ENCODE results near the gene PELI2. TPM values are rescaled to one million over a fixed set of nuclear protein-coding genes. Genes with fewer than 3 reads are reported as not detected.
"Not testable (repeated sequence)": the region's sequence is repeated elsewhere in the genome, so short reads cannot be mapped to it uniquely, and the experiment has no call there.

The PELI2 gene
- total RNA-seq, 2 experiments from 2014 or later: 2.1 to 2.5 TPM

GRCh38 chr14:56166579-56166978 is 48.4 kb downstream of the PELI2 start:
- H3K9me3 Mint-ChIP-seq: peaks cover 47% of the 10 kb centered on the region
- H3K27me3 Mint-ChIP-seq, H3K27ac Mint-ChIP-seq, H3K4me1 Mint-ChIP-seq, H3K4me3 Mint-ChIP-seq, DNase-seq: not testable (repeated sequence)
- H3K36me3 Mint-ChIP-seq: peaks cover 20% of the 10 kb centered on the region

GRCh38 chr14:56168007-56168616 is 49.9 kb downstream of the PELI2 start:
- Mint-ChIP-seq H3K4me3 (no peak overlapping the region), H3K27ac (no peak overlapping the region), H3K36me3 (peaks cover 16% of the 10 kb centered on the region), H3K9me3 (peaks cover 40% of the 10 kb centered on the region), H3K4me1 (peaks cover 18% of the 10 kb centered on the region), H3K27me3 (no peaks in the 10 kb centered on the region)
- DNase-seq: no peak

DNA sequence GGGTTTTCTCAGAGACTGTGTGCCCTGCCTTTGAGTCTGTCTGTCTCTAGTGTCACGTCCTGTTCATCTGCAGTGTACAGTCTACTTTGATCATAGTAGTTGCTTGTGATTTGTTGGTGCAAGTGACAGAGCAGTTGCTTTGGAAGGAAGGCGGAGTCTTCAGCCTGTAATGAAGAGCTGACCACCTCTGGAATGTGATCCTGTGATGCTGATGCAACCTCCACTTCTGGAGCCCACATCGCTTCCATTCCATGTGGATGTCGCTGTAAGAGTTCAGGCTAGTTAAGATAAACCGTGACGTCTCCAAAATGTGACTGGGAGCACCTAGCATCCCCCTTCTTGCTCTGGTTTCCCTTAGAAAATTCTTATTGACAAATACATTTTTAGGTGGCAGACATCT is 51.8 kb downstream of the PELI2 start:
- H3K9me3 Mint-ChIP-seq: peaks cover 22% of the 10 kb centered on the region
- no peak for DNase-seq
- H3K4me1 Mint-ChIP-seq: peaks cover 26% of the 10 kb centered on the region
- no peaks in the 10 kb centered on the region for H3K27me3 Mint-ChIP-seq
- peaks cover 12% of the 10 kb centered on the region for H3K36me3 Mint-ChIP-seq
- no peak overlapping the region for H3K4me3 Mint-ChIP-seq
- no peak overlapping the region for H3K27ac Mint-ChIP-seq

- Mint-ChIP-seq H3K9me3 (peaks cover 14% of the 10 kb centered on the region), H3K36me3 (peaks cover 10% of the 10 kb centered on the region), H3K27ac (no peak overlapping the region), H3K4me1 (peaks cover 26% of the 10 kb centered on the region), H3K27me3 (no peaks in the 10 kb centered on the region), H3K4me3 (no peak overlapping the region)
- DNase-seq: no peak
These were observed 52.7 kb downstream of the PELI2 start for GRCh38 chr14:56170877-56171422.

DNA sequence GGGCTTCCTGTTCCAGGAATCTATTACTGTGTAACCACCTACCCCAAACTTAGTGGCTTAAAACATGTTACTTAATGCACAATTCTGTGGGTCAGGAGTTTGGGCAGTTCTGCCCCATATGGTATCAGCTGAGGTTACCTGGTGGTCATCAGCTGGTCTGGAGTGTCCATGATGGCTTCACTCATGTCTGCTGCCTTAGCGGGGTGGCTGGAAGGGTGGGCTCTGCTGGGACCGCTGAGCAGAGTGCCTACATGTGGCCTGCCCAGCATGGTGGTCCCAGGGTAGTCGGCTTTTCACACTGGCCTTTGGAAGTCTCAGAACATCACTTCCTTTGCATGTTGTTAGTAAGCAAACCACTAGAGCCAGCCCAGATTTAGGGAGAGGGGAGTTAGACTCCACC is 53.9 kb downstream of the PELI2 start:
- H3K27me3 Mint-ChIP-seq: no peaks in the 10 kb centered on the region
- peak overlapping the region; percentile 69 for H3K27ac Mint-ChIP-seq
- H3K9me3 Mint-ChIP-seq: peaks cover 8% of the 10 kb centered on the region
- no peak overlapping the region for H3K4me3 Mint-ChIP-seq
- H3K36me3 Mint-ChIP-seq: peaks cover 6% of the 10 kb centered on the region
- DNase-seq: no peak
- H3K4me1 Mint-ChIP-seq: peaks cover 26% of the 10 kb centered on the region

- DNase-seq: no peak
- peaks cover 3% of the 10 kb centered on the region for H3K9me3 Mint-ChIP-seq
- no peaks in the 10 kb centered on the region for H3K27me3 Mint-ChIP-seq
- H3K4me3 Mint-ChIP-seq: peak overlapping the region; percentile 18
- H3K27ac Mint-ChIP-seq: peak overlapping the region; percentile 69
- peaks cover 26% of the 10 kb centered on the region for H3K4me1 Mint-ChIP-seq
- peaks cover 1% of the 10 kb centered on the region for H3K36me3 Mint-ChIP-seq
These were observed 54.4 kb downstream of the PELI2 start for GRCh38 chr14:56172571-56172971.

DNA sequence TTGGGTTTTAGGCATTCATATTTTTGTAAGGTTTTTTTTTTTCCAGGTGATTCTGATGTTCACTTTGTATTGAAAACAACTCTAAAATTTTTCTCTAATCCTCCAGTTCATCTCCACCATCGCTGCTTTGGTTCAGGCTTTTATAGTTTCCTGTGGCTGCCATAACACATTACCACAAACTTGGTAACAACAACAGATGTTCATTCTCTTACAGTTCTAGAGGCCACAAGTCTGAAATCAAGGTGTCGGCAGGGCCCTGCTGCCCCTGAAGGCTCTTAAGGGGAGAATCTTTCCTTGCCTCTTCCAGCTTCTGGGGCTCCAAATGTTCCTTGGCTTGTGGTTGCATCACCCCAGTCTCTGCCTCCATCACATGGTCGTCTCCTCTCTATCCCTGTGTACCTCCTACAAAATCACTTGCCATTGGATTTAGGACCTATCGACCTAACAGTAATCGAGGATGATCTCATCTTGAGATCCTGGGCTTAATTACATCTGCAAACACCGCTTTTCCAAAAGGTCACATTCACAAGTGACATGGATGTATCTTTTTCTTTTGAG is 55.2 kb downstream of the PELI2 start:
- Mint-ChIP-seq H3K9me3 (peaks cover 1% of the 10 kb centered on the region), H3K4me1 (peaks cover 26% of the 10 kb centered on the region), H3K4me3 (no peak overlapping the region), H3K27ac (peak overlapping the region; percentile 49), H3K36me3 (no peaks in the 10 kb centered on the region), H3K27me3 (no peaks in the 10 kb centered on the region)
- no peak for DNase-seq

DNA sequence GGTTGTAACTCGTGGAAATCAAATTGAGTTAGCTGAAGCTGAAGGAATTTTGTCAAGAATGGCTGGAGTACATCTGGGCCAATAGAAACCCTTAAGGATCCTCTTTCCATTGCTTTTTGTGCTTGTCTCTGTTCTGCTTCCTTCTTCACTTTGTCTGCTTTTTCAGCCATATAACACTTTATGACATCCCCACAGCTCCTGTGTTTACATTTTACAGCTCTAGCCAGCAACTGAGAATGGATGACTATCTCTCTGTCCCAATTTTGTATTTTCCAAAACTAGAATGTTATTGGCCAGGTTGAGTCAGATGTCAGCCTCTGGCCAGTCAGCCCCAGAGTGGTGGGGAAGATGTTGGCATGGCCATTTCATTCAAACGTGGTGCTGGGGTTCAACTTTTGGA is 57.6 kb downstream of the PELI2 start:
- H3K27ac Mint-ChIP-seq: no peak overlapping the region

GRCh38 chr14:56176530-56176929 is 58.3 kb downstream of the PELI2 start:
- no peak for DNase-seq
- Mint-ChIP-seq H3K4me1 (peaks cover 20% of the 10 kb centered on the region), H3K27ac (no peak overlapping the region), H3K9me3 (no peaks in the 10 kb centered on the region), H3K27me3 (no peaks in the 10 kb centered on the region), H3K36me3 (no peaks in the 10 kb centered on the region), H3K4me3 (no peak overlapping the region)

More for the DNA sequence above, 57.6 kb downstream of the PELI2 start:
- peaks cover 1% of the 10 kb centered on the region for H3K9me3 Mint-ChIP-seq
- H3K36me3 Mint-ChIP-seq: no peaks in the 10 kb centered on the region
- DNase-seq: no peak
- H3K27me3 Mint-ChIP-seq: no peaks in the 10 kb centered on the region
- peaks cover 22% of the 10 kb centered on the region for H3K4me1 Mint-ChIP-seq
- no peak overlapping the region for H3K4me3 Mint-ChIP-seq

DNA sequence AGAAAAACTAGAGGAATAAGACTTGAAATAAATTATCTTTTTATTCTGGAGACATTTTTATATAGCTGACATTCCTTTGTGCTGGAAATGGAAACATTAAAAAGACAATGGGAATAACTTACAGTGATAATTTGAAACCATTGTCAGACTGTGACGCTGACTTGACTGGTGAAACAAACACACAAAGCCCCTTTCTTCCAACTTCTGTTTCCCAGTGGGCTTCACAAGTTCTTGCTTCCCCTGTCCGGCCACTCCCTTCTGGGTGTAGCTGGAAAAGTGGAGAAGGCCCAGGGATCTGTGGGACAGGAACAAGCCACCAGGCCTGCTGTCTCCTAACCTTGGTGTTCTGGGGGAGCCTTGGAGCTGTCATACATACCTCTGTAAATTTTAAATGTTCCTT is 58.8 kb downstream of the PELI2 start:
- Mint-ChIP-seq H3K27ac (no peak overlapping the region), H3K36me3 (no peaks in the 10 kb centered on the region), H3K27me3 (no peaks in the 10 kb centered on the region), H3K9me3 (no peaks in the 10 kb centered on the region), H3K4me1 (peaks cover 19% of the 10 kb centered on the region), H3K4me3 (no peak overlapping the region)
- DNase-seq: no peak

GRCh38 chr14:56180754-56181542 is 62.7 kb downstream of the PELI2 start:
- no peaks in the 10 kb centered on the region for H3K9me3 Mint-ChIP-seq

GRCh38 chr14:56181681-56182085 is 63.5 kb downstream of the PELI2 start:
- H3K4me1 Mint-ChIP-seq: no peaks in the 10 kb centered on the region
- DNase-seq: no peak
- H3K36me3 Mint-ChIP-seq: peaks cover 3% of the 10 kb centered on the region
- no peak overlapping the region for H3K4me3 Mint-ChIP-seq
- H3K27ac Mint-ChIP-seq: no peak overlapping the region
- no peaks in the 10 kb centered on the region for H3K27me3 Mint-ChIP-seq
- H3K9me3 Mint-ChIP-seq: no peaks in the 10 kb centered on the region

More at GRCh38 chr14:56180754-56181542, 62.7 kb downstream of the PELI2 start:
- Mint-ChIP-seq H3K4me3 (no peak overlapping the region), H3K4me1 (no peaks in the 10 kb centered on the region), H3K27me3 (no peaks in the 10 kb centered on the region), H3K27ac (no peak overlapping the region), H3K36me3 (peaks cover 2% of the 10 kb centered on the region)
- no peak for DNase-seq

DNA sequence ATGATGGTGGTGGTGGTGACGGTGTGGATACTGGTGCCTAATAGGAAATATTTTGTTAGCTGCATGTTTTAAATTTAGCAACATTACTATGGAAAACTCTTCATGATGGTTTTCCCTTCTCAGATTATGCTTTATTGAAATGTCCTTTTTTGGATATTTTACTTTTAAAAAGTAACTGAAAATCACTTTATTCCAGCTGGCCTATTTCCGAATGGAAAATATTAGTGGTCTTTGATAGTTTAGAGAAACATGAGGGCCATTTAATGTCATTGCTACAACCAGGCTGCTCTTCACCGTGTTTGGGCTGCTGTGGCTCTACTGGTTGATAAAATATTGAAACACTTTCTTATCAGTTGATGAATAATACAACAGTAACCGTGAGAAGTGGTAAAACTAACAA is 64.2 kb downstream of the PELI2 start:
- H3K4me1 Mint-ChIP-seq: no peaks in the 10 kb centered on the region
- no peaks in the 10 kb centered on the region for H3K9me3 Mint-ChIP-seq
- DNase-seq: no peak
- no peak overlapping the region for H3K4me3 Mint-ChIP-seq
- H3K27ac Mint-ChIP-seq: no peak overlapping the region
- H3K27me3 Mint-ChIP-seq: no peaks in the 10 kb centered on the region
- H3K36me3 Mint-ChIP-seq: peaks cover 3% of the 10 kb centered on the region

DNA sequence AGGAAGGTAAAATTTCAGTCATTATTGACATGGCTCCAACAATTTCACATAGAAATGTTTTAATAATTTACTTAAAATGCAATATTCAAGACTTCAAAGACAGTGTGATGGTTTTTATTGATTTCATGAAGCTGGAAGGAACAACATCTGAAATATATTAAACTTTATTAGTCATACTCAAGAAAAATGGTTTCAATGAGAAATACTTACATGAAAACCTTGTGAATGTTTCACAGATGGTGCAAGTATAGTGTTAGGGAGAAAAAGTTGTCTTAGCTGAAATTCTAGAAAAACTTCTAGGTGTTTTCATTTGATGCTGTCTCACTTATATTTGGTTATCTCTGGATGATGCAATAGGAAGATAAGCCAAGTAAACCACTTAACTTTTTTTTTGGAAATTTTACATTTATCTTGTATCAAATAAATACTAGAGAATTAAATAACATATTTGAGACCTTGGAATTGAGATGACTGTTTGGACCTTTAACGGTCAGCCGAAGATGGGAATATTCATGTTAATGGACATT is 65.5 kb downstream of the PELI2 start:
- Mint-ChIP-seq H3K4me3 (no peak overlapping the region), H3K9me3 (no peaks in the 10 kb centered on the region), H3K27me3 (no peaks in the 10 kb centered on the region), H3K4me1 (no peaks in the 10 kb centered on the region), H3K36me3 (peaks cover 3% of the 10 kb centered on the region), H3K27ac (no peak overlapping the region)
- DNase-seq: no peak

- H3K27ac Mint-ChIP-seq: no peak overlapping the region
- H3K4me3 Mint-ChIP-seq: no peak overlapping the region
- H3K9me3 Mint-ChIP-seq: no peaks in the 10 kb centered on the region
- H3K27me3 Mint-ChIP-seq: no peaks in the 10 kb centered on the region
- DNase-seq: no peak
- peaks cover 5% of the 10 kb centered on the region for H3K36me3 Mint-ChIP-seq
- no peaks in the 10 kb centered on the region for H3K4me1 Mint-ChIP-seq
These were observed 67.8 kb downstream of the PELI2 start for GRCh38 chr14:56185992-56186391.
